ENCODE data around the gene ADSS1. TPM values are rescaled to one million over a fixed set of nuclear protein-coding genes. Genes with fewer than 3 reads are reported as not detected.
"Not testable (repeated sequence)": the region's sequence is repeated elsewhere in the genome, so short reads cannot be mapped to it uniquely, and the experiment has no call there.

The ADSS1 gene
- polyA plus RNA-seq, 3 donors, result 12.6 to 15.1 (median 14.1) TPM

DNA sequence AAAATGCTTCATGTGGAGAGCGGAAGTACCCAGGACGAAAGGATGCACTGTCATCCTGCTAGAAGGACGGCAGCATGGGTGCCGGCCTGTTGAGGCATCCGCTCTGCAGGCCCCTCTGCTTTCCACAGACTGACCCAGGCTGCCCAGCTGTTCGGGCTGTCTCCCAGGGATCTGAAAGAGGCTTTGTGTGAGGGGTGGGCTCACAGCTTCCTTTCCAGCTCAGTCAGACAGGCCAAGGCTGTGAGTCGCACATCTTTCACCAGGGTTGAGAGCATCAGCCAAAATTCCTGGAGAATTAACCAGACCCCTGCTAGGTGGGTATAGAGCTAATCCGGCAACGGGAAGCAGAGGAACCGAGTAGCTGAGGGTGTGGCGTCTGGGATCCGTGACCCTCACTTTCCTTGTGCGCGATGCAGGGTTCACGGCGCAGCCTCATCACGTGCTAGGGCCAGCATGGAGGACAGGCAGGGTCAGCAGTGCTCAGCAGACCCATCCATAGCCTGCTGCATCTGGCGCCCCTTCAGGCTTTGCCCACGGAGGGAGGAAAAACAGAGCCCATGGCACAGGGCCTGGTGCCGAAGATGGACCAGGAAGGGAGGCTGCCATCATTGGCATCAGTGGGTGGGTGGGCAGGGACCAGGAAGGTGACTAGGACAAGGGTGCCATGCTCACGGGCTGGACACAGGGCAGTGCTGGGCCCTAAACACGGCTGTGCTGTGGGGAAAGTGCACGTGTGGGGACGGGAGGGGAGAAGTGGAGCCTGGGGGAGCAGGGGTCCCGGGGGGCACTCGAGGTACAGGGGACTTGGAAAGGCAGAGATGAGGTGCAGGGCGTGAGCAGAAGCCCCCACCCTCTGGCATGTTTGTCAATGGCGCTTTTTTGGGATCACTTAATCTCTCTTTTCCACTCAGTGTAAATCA, 19.7 kb downstream of the ADSS1 start:
- no peak for DNase-seq (ENCODE audit: low read depth in 3 of 3, low spot score in 2 of 3)

DNA sequence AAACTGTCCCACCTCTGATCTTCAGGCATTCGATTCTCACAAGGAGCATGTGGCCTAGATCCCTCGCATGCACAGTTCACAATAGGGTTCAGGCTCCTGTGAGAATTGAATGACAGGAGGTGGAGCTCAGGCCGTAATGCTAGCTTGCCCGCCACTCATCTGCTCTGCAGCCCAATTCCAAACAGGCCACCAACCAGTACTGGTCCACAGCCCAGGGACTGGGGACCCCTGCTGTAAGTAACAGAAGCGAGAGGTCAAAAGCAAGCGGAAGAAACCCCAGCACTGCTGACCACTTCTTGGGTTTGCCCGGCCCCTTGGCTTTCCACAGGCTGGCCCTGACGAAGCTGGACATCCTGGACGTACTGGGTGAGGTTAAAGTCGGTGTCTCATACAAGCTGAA, 20.5 kb downstream of the ADSS1 start:
- DNase-seq (ENCODE audit: low read depth in 3 of 3, low spot score in 2 of 3), result no peak

DNA sequence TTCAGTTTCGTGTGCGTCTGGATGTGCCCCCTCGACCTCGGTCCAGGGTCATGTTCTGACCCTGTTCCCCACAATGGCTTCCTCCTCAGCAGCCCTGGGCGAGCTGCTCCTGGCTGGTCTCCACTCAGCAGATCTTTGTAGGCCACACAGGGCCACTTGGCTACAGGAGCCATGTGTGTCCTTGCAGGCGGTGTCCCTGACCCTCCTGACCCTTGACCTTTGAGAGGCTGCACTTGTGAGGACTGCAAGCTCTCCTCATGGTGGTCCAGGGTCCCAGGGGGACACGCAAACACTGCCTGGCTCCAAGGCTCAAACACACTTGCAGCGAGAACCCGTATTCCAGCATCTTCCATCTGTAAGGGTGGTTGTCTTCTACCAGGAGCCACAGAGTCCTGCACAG, 21.4 kb downstream of the ADSS1 start:
- DNase-seq (ENCODE audit: low read depth in 3 of 3, low spot score in 2 of 3), result no peak

DNA sequence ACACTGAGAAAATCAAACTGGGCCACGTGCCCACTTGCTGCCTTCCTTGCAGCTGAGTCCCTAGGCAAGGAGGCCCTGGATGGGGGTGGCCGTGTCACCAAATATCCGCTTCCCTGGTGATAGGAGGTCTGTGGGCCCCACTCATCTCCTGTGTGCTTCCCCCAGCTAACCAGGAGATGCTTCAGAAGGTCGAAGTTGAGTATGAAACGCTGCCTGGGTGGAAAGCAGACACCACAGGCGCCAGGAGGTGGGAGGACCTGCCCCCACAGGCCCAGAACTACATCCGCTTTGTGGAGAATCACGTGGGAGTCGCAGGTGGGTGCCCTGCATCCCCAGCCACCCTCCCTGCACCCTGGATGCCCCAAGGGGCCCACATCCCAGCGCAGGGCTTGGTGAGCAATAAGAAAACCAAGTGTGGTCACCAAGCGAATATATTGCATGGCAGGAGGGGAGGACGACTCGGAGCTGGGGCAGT, 22.1 kb downstream of the ADSS1 start:
- no peak for DNase-seq (ENCODE audit: low read depth in 3 of 3, low spot score in 2 of 3)

DNA sequence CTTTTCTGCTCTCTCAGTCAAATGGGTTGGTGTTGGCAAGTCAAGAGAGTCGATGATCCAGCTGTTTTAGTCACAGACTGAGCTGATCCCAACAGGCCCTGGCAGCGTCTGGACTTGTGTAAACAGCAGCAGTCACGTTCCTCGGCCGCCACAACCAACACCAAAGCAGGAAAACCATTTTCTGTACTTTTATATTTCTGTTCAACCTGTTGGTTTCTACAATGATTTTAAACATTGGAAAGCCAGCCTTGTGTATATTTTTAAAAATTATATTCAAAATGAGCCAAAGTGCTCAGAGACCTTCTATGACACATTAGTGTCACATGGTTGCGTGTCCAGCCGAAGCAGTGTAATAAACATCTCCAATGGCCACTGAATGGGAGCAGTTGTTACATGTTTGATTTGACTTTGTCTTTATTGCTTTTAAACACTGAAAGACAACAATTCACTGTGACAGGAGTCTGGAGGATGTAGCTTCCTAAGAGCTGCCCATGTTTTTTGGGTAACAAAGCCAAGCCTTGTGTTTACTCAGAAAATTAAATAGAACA, 23.0 kb downstream of the ADSS1 start:
- no peak for DNase-seq (ENCODE audit: low read depth in 3 of 3, low spot score in 2 of 3)

DNA sequence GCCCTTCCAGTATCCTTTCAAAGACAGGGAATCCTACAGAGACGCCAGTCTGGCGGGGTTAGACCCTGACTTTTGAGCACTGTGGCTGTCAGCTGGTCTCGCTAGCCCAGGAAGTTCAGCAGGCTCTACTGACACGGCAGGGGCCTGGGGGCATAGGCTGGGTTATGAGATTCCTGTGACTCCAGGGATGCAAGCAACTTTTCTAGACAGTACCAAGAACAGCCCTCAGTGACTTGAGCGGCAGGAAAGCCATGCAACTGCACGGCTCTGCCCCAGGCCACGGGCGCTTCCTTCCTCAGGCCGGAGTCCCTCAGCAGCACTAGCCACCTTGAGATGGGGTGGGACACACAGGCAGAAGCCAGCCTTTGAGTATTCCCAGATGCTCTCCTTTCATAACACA, 23.8 kb downstream of the ADSS1 start:
- no peak for DNase-seq (ENCODE audit: low read depth in 3 of 3, low spot score in 2 of 3)

DNA sequence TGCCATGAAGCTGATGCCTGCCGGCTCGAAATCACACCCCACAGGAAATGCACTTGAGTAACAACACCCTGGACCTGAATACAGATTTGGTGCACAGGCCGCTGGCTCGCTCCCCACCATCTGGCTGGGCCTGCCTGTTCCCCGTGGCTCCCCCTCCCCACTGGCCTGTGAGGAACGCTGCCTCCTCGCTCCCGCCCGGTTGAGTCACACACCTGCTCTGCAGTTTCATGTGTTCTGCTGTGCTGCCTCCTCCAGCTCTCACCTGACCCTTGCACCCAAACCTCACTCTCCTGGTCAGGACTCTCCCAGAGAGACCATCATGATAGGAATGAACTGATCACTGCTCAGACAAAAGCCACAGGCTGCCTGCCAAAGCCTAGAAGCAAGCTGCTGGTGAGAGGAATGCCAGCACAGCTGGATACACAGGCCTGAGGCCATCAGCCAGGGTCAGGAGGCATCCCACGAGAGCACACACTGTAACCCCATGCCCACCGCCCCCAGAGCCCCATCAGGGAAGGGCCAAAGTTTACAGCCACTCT, 25.2 kb downstream of the ADSS1 start:
- DNase-seq (ENCODE audit: low read depth in 3 of 3, low spot score in 2 of 3), result no peak

DNA sequence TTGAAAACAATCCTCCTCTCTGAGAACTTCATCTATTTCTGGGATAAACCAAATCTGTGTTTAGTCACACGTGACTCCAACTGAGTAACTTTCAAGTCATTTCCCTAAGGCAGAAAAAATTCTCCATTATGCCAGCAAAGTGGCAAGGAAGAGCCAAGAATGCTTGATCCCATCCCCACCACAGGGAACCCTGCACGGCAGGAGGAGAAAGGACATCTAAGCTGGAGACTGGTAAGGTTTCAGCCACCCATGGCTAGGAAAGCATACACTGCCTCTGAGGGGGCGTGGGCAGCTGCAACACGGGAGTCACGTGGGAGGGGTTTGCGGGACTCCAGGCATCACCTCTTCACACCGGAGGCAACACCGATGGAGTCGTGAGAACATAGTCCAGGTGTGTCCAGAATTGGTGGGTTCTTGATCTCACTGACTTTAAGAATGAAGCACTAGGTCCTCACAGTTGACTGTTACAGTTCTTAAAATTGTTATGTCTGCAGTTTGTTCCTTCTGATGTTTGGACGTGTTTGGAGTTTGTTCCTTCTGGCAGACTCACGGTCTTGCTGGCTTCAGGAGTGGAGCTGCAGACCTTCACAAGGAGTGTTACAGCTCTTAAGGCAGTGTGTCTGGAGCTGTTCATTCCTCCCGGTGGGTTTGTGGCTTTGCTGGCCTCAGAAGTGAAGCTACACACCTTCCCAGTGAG, 26.2 kb downstream of the ADSS1 start:
- no peak for DNase-seq (ENCODE audit: low read depth in 3 of 3, low spot score in 2 of 3)

DNA sequence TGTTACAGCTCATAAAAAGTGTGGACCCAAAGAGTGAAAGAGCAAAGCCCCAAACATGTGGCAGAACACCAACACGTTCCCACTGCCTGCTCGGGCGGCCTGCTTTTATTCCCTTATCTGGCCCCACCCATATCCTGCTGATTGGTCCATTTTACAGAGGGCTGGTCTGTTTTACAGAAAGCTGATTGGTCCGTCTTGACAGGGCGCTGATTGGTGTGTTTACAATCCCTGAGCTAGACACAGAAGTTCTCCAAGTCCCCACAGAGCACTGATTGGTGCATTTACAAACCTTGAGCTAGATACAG, 26.7 kb downstream of the ADSS1 start:
- DNase-seq (ENCODE audit: low read depth in 3 of 3, low spot score in 2 of 3), result not testable (repeated sequence)

DNA sequence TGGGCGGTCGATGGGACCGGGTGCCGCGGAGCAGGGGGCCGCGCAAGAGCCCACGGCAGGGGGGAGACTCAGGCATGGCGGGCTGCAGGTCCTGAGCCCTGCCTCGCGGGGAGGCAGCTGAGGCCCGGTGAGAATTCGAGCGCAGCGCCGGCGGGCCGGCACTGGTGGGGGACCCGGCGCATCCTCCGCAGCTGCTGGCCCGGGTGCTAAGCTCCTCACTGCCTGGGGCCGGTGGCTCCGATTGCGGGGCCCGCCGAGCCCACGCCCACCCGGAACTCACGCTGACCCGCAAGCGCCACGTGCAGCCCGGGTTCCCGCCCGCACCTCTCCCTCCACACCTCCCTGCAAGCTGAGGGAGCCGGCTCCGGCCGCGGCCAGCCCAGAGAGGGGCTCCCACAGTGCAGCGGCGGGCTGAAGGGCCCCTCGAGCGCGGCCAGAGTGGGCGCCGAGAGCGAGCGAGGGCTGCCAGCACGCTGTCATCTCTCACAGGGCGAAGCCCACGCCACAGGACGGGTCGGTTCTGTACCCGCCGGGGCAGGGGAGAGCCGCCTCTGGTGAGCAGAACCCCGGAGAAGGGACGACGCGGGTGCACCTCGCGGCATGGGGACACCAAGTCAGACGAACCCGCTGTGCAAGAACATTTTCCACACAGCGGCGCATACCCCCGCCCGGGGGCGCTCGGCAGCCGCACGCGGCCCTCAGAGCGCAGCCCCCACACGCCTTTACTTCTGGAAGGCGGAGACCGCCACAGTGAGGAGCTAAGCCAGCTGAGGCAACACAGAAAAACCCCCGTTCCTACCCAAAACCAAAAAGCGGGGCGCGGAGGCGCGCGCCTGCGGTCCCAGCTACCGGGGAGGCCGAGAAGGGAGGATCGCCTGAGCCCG, 27.8 kb downstream of the ADSS1 start:
- DNase-seq (ENCODE audit: low read depth in 3 of 3, low spot score in 2 of 3), result no peak

DNA sequence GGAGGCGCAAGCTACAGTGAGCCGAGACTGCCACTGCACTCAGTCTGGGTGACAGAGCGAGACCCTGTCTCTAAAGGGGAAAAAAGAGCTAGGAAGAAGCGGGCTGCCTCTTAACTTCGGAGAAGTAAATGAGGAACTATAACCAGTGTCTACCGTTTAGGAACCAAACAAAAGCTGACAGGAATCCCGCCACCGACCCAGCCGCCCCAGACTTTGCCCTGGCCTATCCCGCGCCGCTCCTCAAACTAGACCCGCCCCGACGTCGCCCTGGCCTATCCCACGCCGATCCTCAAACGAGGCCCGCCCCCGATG, 28.4 kb downstream of the ADSS1 start:
- DNase-seq (ENCODE audit: low read depth in 3 of 3, low spot score in 2 of 3), result no peak

DNA sequence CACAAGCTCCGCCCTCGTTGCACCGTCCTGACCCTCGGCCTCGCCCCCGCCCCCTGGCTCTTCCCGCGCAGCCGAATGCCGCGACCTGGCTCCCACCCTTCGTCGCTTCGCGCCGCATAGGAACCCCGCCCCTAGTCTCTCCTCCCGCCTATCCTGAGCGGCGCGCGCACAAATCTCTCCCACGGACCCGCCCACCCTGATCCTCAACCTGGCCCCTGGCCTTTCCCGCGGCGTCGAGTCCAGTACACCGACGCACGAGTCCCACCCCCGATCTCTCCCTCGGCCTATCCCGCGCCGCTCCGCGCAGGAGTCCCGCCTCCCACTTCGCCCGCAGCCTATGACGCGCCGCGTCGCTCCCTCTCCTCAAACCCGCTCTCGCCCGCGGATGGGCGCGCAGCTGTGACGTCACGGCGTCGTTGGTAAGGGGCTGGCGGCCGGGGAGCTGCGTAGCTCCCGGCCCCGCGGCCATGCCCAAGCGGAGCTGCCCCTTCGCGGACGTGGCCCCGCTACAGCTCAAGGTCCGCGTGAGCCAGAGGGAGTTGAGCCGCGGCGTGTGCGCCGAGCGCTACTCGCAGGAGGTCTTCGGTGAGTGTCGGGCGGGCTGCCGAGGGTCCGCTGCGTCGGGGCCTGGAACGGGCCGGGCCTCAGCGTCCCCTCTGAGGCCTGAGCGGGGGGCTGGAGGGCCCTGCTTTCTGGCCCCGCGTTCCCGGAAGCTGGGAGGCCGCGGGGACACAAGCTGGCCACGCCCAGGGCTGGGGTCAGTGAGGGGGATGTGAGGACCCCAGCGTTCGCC, 28.9 kb downstream of the ADSS1 start, which contains the start of gene SIVA1:
TSS of gene SIVA1 (plus strand) at position 413 of the 793 bp plus-strand sequence. CDS start at position 468, 55 bp downstream.
- peak; percentile 95 to 96 (median 96) for DNase-seq (ENCODE audit: low read depth in 3 of 3, low spot score in 2 of 3)

DNA sequence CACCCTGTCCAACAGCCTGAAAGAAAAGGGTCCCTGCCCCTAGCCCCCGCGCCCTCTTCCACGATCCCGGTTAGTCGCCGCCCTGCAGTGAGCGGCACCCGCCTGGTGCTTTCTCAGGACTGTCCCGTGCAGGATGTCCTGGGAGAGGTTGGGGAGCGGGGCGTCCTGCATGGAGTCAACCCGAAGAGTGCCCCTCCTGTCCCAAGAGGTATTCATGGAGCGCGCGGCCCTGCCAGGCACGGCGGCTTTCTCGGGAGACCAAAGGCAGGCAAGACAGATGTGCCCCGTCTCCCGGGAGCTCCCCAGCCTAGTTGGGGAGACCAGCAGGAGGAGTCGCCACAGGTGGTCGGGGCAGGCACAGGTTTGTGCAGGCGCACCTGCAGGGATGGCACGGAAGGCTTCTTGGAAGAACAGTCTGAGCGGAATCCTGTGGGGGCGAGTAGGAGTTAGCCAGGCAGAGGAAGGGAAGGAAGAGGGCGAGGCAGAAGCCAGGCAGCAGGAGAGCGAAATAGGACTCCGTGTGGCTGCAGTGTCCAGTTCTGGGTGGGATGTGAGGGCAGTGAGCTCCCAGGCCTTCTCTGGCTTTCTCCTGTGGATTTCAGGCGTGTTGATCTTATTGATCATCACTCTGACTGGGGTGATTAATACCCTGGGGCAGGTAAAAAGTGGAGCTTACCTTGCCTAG, 29.6 kb downstream of the ADSS1 start:
- no peak for DNase-seq (ENCODE audit: low read depth in 3 of 3, low spot score in 2 of 3)

DNA sequence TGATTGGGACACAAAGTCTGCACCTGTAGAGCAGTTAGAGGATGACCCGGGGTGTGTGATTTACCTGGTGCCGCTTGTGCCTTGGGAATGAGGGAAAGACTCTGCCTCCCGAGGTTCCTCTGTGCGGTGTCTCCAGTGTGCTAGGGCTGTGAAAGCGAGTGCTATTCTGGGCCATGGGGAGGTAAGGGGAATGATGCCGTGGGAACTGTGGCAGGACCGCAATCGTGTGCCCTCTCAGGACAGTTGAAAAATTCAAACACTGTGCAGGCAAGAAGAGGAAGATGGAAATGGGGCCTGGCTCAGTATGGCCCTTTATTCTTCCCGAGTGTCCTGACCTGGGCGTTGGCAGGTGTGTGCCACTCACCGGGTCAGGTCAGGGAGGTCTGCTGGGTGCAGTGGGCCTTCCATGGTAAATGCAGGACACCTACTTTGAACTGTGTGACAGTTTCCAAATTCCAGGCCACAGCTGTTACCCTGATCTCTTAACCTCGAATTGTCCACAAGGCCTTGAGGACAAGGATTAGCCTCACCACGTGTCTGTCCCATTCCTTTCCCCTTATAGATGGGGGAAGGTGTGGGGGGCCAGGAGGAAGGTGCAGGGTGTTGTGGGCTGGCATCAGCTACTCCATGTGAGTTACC, 30.3 kb downstream of the ADSS1 start:
- no peak for DNase-seq (ENCODE audit: low read depth in 3 of 3, low spot score in 2 of 3)

DNA sequence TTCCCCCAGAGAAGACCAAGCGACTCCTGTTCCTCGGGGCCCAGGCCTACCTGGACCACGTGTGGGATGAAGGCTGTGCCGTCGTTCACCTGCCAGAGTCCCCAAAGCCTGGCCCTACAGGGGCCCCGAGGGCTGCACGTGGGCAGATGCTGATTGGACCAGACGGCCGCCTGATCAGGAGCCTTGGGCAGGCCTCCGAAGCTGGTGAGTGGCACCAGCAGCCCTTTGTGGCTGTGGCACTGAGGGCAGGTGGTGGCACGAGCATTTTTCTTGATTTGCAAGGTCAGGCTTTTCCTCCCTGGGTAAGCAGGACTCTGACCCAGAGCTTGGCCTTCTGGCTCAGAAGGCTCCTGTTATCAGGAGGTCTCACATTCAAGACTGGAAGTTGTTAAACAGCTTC, 31.6 kb downstream of the ADSS1 start:
- DNase-seq (ENCODE audit: low read depth in 3 of 3, low spot score in 2 of 3), result no peak

DNA sequence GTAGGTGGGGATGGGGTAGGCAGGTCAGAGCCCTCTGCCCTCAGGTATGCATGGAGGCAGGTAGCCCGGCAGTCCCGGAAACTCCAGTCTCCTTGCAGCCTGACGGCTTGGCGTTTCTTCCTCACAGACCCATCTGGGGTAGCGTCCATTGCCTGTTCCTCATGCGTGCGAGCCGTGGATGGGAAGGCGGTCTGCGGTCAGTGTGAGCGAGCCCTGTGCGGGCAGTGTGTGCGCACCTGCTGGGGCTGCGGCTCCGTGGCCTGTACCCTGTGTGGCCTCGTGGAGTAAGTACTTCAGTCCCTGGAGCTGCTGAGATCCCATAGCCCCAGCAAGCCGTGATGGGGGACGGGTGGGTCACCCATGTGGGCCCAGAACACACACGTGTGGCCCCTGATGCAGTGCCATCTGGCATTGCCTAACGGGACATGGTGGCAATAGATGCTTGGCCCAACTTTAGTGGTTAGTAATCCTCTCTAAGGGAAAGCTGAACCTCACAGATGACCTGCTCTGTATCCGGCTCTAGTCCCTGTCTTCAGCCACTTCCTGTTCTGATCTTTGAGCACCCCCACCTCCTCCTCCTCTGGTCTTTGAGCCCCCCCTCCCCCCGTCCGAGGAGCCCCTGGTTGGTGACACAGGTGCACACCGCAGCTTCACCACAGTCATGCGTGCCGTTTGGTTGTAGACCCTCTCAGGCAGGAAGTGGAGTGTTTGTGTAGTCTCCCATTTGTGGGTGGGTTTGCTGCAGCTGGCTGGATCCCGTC, 32.6 kb downstream of the ADSS1 start:
- DNase-seq (ENCODE audit: low read depth in 3 of 3, low spot score in 2 of 3), result no peak

DNA sequence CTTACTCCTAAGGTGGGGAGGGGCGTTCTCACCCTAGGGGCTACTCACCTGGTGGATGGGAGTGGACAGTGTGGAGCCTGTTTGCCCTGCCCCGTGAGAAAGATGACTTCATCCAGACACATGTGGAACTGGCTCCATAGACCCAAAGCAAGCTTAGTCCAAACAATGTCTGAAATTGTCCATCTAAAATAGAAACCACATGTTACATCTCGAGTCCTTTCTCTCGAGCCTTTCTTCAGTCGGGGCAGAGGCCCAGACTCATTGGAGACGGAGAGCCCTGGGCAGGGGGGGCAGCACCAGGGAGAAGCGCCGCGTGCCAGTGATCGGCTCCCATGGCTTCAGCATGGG, 33.2 kb downstream of the ADSS1 start:
- DNase-seq (ENCODE audit: low read depth in 3 of 3, low spot score in 2 of 3), result no peak

Data from right renal cortex interstitium (tissue), 3 donors.